C4-2B (cell line): Measurements from ENCODE around the gene MBD6.

ENCODE experiments used
- ZFX ChIP-seq: fragments of 450-650 bp; IDR thresholded peaks from 2 replicates; pipeline ENCODE4 v1.6.1; 2017
- TF ChIP-seq, protein P1 (sequence below): fragments of 450-650 bp; conservative IDR thresholded peaks from 2 replicates; pipeline ENCODE4 v1.5.1; 2017; ENCODE audit warnings: mild to moderate bottlenecking

DNA sequence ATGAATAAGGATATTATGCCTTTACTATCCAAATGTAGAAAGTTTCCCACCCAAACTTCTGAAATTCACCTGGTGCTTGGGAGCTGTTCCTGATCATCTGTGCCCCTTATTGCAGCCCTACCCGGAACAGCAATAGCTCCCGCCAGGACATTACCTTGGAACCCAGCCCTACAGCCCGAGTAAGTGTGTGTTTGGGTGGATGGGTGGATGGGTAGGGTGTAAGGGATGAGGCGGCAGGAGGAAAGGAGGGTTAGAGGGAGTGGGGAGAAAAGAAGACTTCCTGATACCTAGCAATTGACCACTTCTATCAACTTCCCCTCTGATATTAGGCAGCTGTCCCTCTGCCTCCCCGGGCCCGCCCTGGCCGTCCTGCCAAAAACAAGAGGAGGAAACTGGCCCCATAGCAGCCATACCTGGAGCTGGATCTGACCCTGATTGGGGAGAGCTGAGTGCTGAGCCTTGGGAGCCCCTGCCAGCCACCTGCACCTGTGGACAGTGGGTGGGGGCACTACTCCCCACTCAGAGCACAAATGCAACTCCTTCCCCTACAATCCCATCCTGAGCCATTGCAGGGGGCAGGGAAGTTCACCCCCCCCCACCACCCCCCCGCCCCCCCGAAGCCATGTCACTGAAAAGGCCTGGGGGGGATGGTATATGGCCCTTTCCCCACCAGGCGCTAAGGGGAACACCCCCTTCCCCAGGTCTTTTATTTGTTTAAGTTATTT is 6.4 kb downstream of the MBD6 start:
- TF ChIP-seq, protein P1, sequence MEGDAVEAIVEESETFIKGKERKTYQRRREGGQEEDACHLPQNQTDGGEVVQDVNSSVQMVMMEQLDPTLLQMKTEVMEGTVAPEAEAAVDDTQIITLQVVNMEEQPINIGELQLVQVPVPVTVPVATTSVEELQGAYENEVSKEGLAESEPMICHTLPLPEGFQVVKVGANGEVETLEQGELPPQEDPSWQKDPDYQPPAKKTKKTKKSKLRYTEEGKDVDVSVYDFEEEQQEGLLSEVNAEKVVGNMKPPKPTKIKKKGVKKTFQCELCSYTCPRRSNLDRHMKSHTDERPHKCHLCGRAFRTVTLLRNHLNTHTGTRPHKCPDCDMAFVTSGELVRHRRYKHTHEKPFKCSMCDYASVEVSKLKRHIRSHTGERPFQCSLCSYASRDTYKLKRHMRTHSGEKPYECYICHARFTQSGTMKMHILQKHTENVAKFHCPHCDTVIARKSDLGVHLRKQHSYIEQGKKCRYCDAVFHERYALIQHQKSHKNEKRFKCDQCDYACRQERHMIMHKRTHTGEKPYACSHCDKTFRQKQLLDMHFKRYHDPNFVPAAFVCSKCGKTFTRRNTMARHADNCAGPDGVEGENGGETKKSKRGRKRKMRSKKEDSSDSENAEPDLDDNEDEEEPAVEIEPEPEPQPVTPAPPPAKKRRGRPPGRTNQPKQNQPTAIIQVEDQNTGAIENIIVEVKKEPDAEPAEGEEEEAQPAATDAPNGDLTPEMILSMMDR = no peak
- no peak for TF ChIP-seq ZFX
